ENCODE results near the gene VARS2. TPM values are rescaled to one million over a fixed set of nuclear protein-coding genes. Genes with fewer than 3 reads are reported as not detected.
A peak's percentile ranks its signal among the peaks of the same experiment; 100 is the strongest.
"Not testable (repeated sequence)": the region's sequence is repeated elsewhere in the genome, so short reads cannot be mapped to it uniquely, and the experiment has no call there.

VARS2 gene
- total RNA-seq, 4 donors from 2014 or later = 12.6 to 22.0 (median 19.2) TPM

GRCh38 chr6:30873137-30873640 lies 40.8 kb upstream of the VARS2 start:
- H3K27ac ChIP-seq = no peak overlapping the region
- WGBS = 91% methylated on average over 2 of the region's 2 CpGs
- peak in 1 of 2 donors; percentile 4 for DNase-seq (ENCODE audit: low spot score in 2 of 2)
- H3K4me1 ChIP-seq = peaks cover 29% of the 10 kb centered on the region
- H3K9me3 ChIP-seq = peaks cover 6% of the 10 kb centered on the region
- no peaks in the 10 kb centered on the region for H3K27me3 ChIP-seq
- H3K36me3 ChIP-seq = no peaks in the 10 kb centered on the region
- TF ChIP-seq CTCF (IDR thresholded peaks at IDR 0.05) (no peak), EP300 (IDR thresholded peaks at IDR 0.05) (no peak), POLR2AphosphoS5 (IDR thresholded peaks at IDR 0.05) (no peak), POLR2A (IDR thresholded peaks at IDR 0.05) (no peak)
- H3K4me3 ChIP-seq = no peak overlapping the region

- H3K36me3 ChIP-seq; H3K4me3 ChIP-seq; DNase-seq (ENCODE audit: low spot score in 2 of 2); H3K27ac ChIP-seq; H3K27me3 ChIP-seq; H3K9me3 ChIP-seq: not testable (repeated sequence)
- peaks cover 32% of the 10 kb centered on the region for H3K4me1 ChIP-seq
- WGBS = 94% methylated on average over 3 of the region's 3 CpGs
Measured at GRCh38 chr6:30873795-30874194, 40.2 kb upstream of the VARS2 start.

- WGBS = 59% methylated on average over 18 of the region's 18 CpGs
- H3K27ac ChIP-seq = peak overlapping the region; percentile 90
- DNase-seq (ENCODE audit: low spot score in 2 of 2) = no peak
Measured at GRCh38 chr6:30875244-30876038, 38.6 kb upstream of the VARS2 start.

GRCh38 chr6:30876039-30876730 lies 37.9 kb upstream of the VARS2 start:
- no peaks in the 10 kb centered on the region for H3K36me3 ChIP-seq
- TF ChIP-seq EP300 (IDR thresholded peaks at IDR 0.05) (no peak), POLR2AphosphoS5 (IDR thresholded peaks at IDR 0.05) (no peak), POLR2A (IDR thresholded peaks at IDR 0.05) (no peak), CTCF (IDR thresholded peaks at IDR 0.05) (no peak)
- no peaks in the 10 kb centered on the region for H3K9me3 ChIP-seq
- peak overlapping the region; percentile 90 for H3K27ac ChIP-seq
- DNase-seq (ENCODE audit: low spot score in 2 of 2) = no peak
- 37% methylated on average over 4 of the region's 4 CpGs for WGBS
- H3K27me3 ChIP-seq = no peaks in the 10 kb centered on the region
- H3K4me1 ChIP-seq = peaks cover 32% of the 10 kb centered on the region
- no peak overlapping the region for H3K4me3 ChIP-seq

More at GRCh38 chr6:30875244-30876038, 38.6 kb upstream of the VARS2 start:
- Histone ChIP-seq H3K27me3 (no peaks in the 10 kb centered on the region), H3K9me3 (no peaks in the 10 kb centered on the region), H3K36me3 (no peaks in the 10 kb centered on the region), H3K4me3 (no peak overlapping the region), H3K4me1 (peaks cover 32% of the 10 kb centered on the region)
- no peak for TF ChIP-seq CTCF (IDR thresholded peaks at IDR 0.05)
- no peak for TF ChIP-seq EP300 (IDR thresholded peaks at IDR 0.05)

GRCh38 chr6:30877419-30878262 lies 36.4 kb upstream of the VARS2 start:
- no peaks in the 10 kb centered on the region for H3K9me3 ChIP-seq
- H3K27me3 ChIP-seq = no peaks in the 10 kb centered on the region
- peak overlapping the region; percentile 90 for H3K27ac ChIP-seq
- 15% methylated on average over 15 of the region's 15 CpGs for WGBS
- peak in 2 of 3 donors; percentile 38 to 46 for TF ChIP-seq POLR2AphosphoS5 (IDR thresholded peaks at IDR 0.05)
- TF ChIP-seq CTCF (IDR thresholded peaks at IDR 0.05) = peak; percentile 77 to 82
- TF ChIP-seq EP300 (IDR thresholded peaks at IDR 0.05) = no peak
- peak overlapping the region; percentile 35 for H3K4me3 ChIP-seq
- peak; percentile 92 to 95 for DNase-seq (ENCODE audit: low spot score in 2 of 2)
- peaks cover 44% of the 10 kb centered on the region for H3K4me1 ChIP-seq
- no peaks in the 10 kb centered on the region for H3K36me3 ChIP-seq
